Kidney glomerular epithelial cell (primary cell): ENCODE measurements around the gene PTPRN2.
"Not testable (repeated sequence)": the region's sequence is repeated elsewhere in the genome, so short reads cannot be mapped to it uniquely, and the experiment has no call there.

Source experiments
- DNase-seq: peaks from one replicate; lab custom pipeline; 2025; lab: John Stamatoyannopoulos, UW

The PTPRN2 gene

GRCh38 chr7:157565201-157565626, 1022.4 kb downstream of the PTPRN2 start:
- no peak for DNase-seq

DNA sequence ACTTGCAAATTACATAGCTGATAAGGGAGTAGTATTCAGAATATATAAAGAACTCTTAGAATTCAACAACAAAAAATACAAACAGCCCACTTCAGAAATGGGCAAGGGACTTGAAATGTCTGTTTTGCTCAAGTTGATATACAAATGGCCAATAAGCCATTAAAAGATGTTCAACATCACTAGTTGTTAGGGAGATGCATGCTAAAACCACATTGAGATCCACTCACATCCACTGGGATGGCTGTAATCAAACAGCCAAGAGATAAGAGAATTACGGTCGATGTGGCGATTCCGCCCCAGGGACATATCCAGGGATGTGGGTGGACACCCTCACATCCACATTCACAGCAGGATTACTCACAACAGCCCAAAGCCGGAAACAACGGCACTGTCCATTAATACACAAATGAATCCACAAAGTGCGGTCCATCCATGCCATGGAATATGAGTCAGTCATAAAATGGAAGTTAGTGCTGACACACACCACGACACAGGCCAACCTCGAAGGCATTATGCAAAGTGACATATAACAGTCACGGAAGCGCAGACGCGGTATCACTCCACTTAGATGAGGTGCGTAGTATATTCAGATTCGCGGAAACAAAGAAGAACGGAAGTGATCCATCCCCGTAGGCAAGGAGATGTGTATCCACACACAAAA, 1023.0 kb downstream of the PTPRN2 start:
- DNase-seq, result no peak

GRCh38 chr7:157563467-157564135, 1024.0 kb downstream of the PTPRN2 start:
- DNase-seq, result not testable (repeated sequence)

- DNase-seq, result not testable (repeated sequence)
Measured at GRCh38 chr7:157562522-157563398, 1024.9 kb downstream of the PTPRN2 start.

GRCh38 chr7:157561816-157562410, 1025.7 kb downstream of the PTPRN2 start:
- DNase-seq, result no peak

DNA sequence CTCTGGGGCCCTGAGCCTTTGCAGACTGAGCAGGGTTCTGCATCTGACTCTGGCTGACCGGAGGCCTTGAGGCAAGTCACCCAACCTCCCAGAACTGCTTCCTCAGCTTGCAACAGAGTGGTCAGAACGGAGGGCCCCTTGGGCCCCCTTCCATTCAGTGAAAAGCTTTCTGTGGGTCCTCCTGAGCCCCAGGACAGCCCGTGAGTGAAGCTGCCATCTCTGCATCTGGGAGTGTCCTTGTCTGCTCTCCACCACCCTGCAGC, 1026.2 kb downstream of the PTPRN2 start:
- no peak for DNase-seq

- DNase-seq, result no peak
Measured at GRCh38 chr7:157560710-157561522, 1026.7 kb downstream of the PTPRN2 start.

- DNase-seq, result no peak
Measured at GRCh38 chr7:157560258-157560654, 1027.4 kb downstream of the PTPRN2 start.

- no peak for DNase-seq
Measured at GRCh38 chr7:157559596-157560257, 1027.9 kb downstream of the PTPRN2 start.

- DNase-seq, result no peak
Measured at GRCh38 chr7:157558875-157559595, 1028.6 kb downstream of the PTPRN2 start.

- no peak for DNase-seq
Measured at GRCh38 chr7:157558516-157558874, 1029.1 kb downstream of the PTPRN2 start.

DNA sequence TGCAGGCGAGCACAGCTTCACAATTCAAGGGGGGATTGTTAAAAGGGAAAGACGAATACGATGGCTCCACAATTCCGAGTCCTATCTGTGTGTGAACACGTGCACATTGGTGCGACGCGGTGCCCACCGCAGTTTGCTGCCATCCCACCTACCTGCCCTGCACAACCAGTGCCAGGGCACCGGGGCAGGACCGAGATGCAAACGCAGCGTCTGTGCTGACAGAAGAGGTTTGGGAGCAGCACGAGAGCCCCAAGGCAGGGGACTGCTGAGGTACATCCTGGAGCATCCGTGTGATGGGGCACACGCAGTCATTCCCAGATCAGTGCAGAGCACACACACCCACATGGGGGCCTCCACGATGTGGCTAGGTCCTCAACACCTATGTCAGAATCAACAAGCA, 1029.6 kb downstream of the PTPRN2 start:
- DNase-seq, result no peak

- DNase-seq, result no peak
Measured at GRCh38 chr7:157557263-157557662, 1030.4 kb downstream of the PTPRN2 start.

DNA sequence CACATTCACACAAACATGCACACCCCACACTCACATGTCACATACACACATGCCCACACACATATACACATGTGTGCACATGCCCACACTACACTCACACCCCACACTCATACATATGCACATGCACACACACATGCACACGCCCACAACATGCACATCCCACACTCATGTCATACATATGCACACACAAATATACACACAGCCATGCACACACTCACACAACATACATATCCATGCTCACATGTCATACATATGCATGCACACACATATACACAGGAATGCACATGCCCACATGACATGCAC, 1031.0 kb downstream of the PTPRN2 start:
- no peak for DNase-seq

GRCh38 chr7:157555944-157556641, 1031.5 kb downstream of the PTPRN2 start:
- no peak for DNase-seq

- no peak for DNase-seq
Measured at GRCh38 chr7:157555313-157555712, 1032.3 kb downstream of the PTPRN2 start.

- DNase-seq, result no peak
Measured at GRCh38 chr7:157554393-157555238, 1033.0 kb downstream of the PTPRN2 start.

DNA sequence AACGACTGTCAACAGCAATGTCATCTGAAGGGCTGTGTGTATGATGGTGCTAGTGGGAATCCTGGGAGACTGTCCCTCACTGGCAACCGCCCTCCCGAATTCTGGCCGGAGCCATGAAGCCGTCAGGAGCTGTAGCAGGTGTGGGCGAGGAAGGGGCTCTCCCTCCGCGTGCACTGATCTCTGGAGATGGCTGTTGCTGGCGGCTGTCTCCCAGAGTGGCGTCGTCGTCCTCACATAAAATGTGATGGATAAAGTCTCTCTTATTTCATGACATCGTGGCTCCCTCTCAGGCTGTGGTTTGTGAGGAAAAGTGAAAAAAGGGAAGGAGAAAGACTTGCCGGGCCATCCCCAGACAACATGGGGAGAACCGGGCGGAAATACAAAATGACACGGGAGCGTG, 1034.4 kb downstream of the PTPRN2 start:
- DNase-seq, result no peak

GRCh38 chr7:157552295-157552993, 1035.2 kb downstream of the PTPRN2 start:
- no peak for DNase-seq
